NCI-H1930 (cell line): ENCODE results near the gene OPA1.
"Not testable (repeated sequence)": the region's sequence is repeated elsewhere in the genome, so short reads cannot be mapped to it uniquely, and the experiment has no call there.

ENCODE experiments used
- DNase-seq, 2 experiments: peaks; one replicate each; lab custom pipeline; 2025; lab: John Stamatoyannopoulos, UW

The OPA1 gene

GRCh38 chr3:193589129-193589528 is 3.9 kb upstream of the OPA1 start:
- no peak for DNase-seq

GRCh38 chr3:193589616-193590015 is 3.4 kb upstream of the OPA1 start:
- no peak for DNase-seq

GRCh38 chr3:193590088-193590856 is 2.7 kb upstream of the OPA1 start:
- DNase-seq: no peak

GRCh38 chr3:193593668-193594030 is 641 bp downstream of the OPA1 start:
- DNase-seq: no peak

GRCh38 chr3:193594946-193595689 is 2.1 kb downstream of the OPA1 start:
- no peak for DNase-seq

- DNase-seq: no peak
These were observed 3.0 kb downstream of the OPA1 start for GRCh38 chr3:193595939-193596487.

GRCh38 chr3:193598202-193598601 is 5.2 kb downstream of the OPA1 start:
- no peak for DNase-seq

- DNase-seq: no peak
These were observed 6.4 kb downstream of the OPA1 start for GRCh38 chr3:193599393-193599792.

- peak; percentile 24 for DNase-seq
These were observed 12.9 kb downstream of the OPA1 start for GRCh38 chr3:193605876-193606275.

GRCh38 chr3:193606892-193607291 is 13.9 kb downstream of the OPA1 start:
- not testable (repeated sequence) for DNase-seq

GRCh38 chr3:193610516-193610915 is 17.5 kb downstream of the OPA1 start:
- DNase-seq: not testable (repeated sequence)

GRCh38 chr3:193614430-193614829 is 21.4 kb downstream of the OPA1 start:
- DNase-seq: no peak

- DNase-seq: no peak
These were observed 24.6 kb downstream of the OPA1 start for GRCh38 chr3:193617628-193618027.

GRCh38 chr3:193620057-193620456 is 27.0 kb downstream of the OPA1 start:
- DNase-seq: no peak

- no peak for DNase-seq
These were observed 27.6 kb downstream of the OPA1 start for GRCh38 chr3:193620650-193621049.

GRCh38 chr3:193621127-193621526 is 28.1 kb downstream of the OPA1 start:
- DNase-seq: no peak

- no peak for DNase-seq
These were observed 37.0 kb downstream of the OPA1 start for GRCh38 chr3:193630005-193630404.

GRCh38 chr3:193637831-193638230 is 44.8 kb downstream of the OPA1 start:
- DNase-seq: no peak

GRCh38 chr3:193638833-193639232 is 45.8 kb downstream of the OPA1 start:
- DNase-seq: no peak

GRCh38 chr3:193640165-193640715 is 47.2 kb downstream of the OPA1 start:
- no peak for DNase-seq

- no peak for DNase-seq
These were observed 47.9 kb downstream of the OPA1 start for GRCh38 chr3:193640728-193641439.

GRCh38 chr3:193641440-193641775 is 48.4 kb downstream of the OPA1 start:
- no peak for DNase-seq
